Neural crest cell (in vitro differentiated cells): ENCODE data around the gene ASIC2. TPM values are rescaled to one million over a fixed set of nuclear protein-coding genes. Genes with fewer than 3 reads are reported as not detected.

Experiments used
- DNase-seq: peaks from one replicate; pipeline ENCODE4 v3.0.0; 2021; ENCODE audit warnings: low read depth, mixed read lengths, low spot score
- H3K27ac Mint-ChIP-seq: one replicate; pipeline ENCODE4 v1.8.0; 2021; ENCODE audit warnings: mild to moderate bottlenecking, mixed read lengths; ENCODE audit not compliant: unreplicated experiment
- H3K27me3 Mint-ChIP-seq: 2 replicates; pipeline ENCODE4 v1.8.0; 2021; ENCODE audit warnings: low read depth, mild to moderate bottlenecking, mixed read lengths
- H3K36me3 Mint-ChIP-seq: 2 replicates; pipeline ENCODE4 v1.8.0; 2021; ENCODE audit warnings: low read depth, mild to moderate bottlenecking, mixed read lengths
- H3K4me1 Mint-ChIP-seq: 2 replicates; pipeline ENCODE4 v1.8.0; 2021; ENCODE audit warnings: mixed read lengths
- H3K4me3 Mint-ChIP-seq: one replicate; pipeline ENCODE4 v1.8.0; 2021; ENCODE audit warnings: mild to moderate bottlenecking, mixed read lengths
- H3K9me3 Mint-ChIP-seq: 2 replicates; pipeline ENCODE4 v1.8.0; 2021; ENCODE audit warnings: mixed read lengths
- total RNA-seq: library from RNA; stranded (reverse); gene quantifications from 2 replicates; pipeline ENCODE4 v1.2.1, GENCODE V29; 2021
- TF ChIP-seq, protein P1 (sequence below): fragments of 200-600 bp; sonication (generic); conservative IDR thresholded peaks from 2 replicates; pipeline ENCODE4 v1.5.0; 2021; ENCODE audit warnings: antibody characterized with exemption, mild to moderate bottlenecking

Gene ASIC2
- total RNA-seq, 1 donor from 2014 or later = 0.12 TPM

DNA sequence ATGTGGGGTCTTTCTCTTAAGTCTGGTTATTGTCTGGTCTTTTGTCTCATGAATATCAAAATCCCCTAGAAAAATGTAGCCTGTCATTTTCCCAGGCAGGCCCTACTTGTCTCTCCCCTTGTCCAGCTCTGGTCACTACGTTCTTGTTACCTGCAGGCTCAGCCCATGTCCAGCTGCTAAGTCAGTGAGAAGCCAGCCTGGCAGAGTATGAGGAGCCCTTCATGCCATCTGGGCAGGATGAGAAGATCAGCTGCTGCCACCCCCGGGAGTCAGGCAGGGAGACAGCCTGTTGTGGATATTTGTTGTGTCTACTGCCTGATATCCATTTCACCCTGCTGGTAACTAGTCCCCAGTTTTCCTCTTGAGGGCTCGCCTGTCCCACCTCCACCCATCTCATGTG, 88.9 kb downstream of the ASIC2 start:
- DNase-seq = no peak
- H3K27me3 Mint-ChIP-seq = peaks cover 76% of the 10 kb centered on the region

DNA sequence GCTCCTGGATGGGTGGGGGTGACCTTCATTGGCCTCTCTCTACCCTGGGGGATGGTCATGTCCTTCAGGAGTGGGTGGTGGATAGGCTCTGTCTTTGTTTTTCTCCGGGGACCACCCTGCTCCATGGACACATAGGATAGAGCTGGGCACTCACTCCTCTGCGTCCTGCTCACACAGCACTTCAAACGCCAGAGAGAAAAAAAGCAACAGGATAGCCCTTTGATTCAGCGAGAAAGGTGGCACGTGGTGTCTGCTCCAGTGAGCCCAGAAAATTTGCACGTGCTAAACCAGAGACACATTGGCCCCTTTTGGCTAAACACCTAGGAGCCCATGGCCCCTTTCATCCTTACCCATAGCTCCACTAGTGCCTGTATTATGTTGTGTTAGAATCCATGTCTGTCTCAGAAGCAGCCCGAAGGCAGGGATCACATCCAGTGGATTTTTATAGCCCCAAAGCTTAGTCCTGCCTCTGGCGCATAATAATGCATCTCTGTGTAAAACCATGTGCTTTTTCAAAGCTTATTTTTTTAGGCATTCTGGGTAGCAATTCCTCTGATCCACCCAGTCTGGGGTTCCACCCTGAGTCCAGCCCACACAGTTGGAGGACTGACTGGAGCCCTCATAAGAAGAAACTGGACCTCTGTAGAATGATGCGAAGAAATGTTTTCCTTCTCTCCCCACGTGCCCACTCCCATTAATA, 90.1 kb downstream of the ASIC2 start:
- no peaks in the 10 kb centered on the region for H3K4me1 Mint-ChIP-seq
- H3K27me3 Mint-ChIP-seq = peaks cover 77% of the 10 kb centered on the region
- TF ChIP-seq, protein P1, sequence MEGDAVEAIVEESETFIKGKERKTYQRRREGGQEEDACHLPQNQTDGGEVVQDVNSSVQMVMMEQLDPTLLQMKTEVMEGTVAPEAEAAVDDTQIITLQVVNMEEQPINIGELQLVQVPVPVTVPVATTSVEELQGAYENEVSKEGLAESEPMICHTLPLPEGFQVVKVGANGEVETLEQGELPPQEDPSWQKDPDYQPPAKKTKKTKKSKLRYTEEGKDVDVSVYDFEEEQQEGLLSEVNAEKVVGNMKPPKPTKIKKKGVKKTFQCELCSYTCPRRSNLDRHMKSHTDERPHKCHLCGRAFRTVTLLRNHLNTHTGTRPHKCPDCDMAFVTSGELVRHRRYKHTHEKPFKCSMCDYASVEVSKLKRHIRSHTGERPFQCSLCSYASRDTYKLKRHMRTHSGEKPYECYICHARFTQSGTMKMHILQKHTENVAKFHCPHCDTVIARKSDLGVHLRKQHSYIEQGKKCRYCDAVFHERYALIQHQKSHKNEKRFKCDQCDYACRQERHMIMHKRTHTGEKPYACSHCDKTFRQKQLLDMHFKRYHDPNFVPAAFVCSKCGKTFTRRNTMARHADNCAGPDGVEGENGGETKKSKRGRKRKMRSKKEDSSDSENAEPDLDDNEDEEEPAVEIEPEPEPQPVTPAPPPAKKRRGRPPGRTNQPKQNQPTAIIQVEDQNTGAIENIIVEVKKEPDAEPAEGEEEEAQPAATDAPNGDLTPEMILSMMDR = no peak
- peak overlapping the region; percentile 16 for H3K27ac Mint-ChIP-seq
- H3K9me3 Mint-ChIP-seq = no peaks in the 10 kb centered on the region
- H3K4me3 Mint-ChIP-seq = no peak overlapping the region
- H3K36me3 Mint-ChIP-seq = no peaks in the 10 kb centered on the region
- no peak for DNase-seq

More for the DNA sequence above, 88.9 kb downstream of the ASIC2 start:
- Mint-ChIP-seq H3K4me1 (no peaks in the 10 kb centered on the region), H3K27ac (no peak overlapping the region), H3K4me3 (no peak overlapping the region), H3K9me3 (no peaks in the 10 kb centered on the region), H3K36me3 (no peaks in the 10 kb centered on the region)
- TF ChIP-seq, protein P1 = no peak

DNA sequence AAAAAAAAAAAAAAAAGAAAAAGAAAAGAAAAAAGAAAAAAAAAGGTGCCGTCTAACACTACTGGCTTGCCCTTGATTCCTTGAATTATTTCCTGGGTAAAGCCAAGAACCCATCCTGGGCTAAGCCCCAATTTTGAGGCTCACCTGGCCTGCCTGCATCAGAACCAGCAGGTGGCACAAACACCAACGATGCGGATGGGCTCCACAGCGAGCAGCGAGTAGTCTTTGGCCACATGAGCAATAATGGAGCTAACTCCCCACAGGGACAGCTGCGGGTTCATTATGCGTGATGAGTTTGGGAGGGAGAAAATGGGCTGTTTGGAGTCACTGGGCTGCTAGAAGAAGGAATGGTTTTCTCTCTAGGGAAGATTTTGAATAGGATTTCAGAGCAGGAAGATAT, 91.1 kb downstream of the ASIC2 start:
- Mint-ChIP-seq H3K27ac (no peak overlapping the region), H3K9me3 (no peaks in the 10 kb centered on the region), H3K36me3 (no peaks in the 10 kb centered on the region), H3K27me3 (peaks cover 68% of the 10 kb centered on the region), H3K4me1 (no peaks in the 10 kb centered on the region), H3K4me3 (no peak overlapping the region)
- no peak for DNase-seq
- TF ChIP-seq, protein P1 = no peak

DNA sequence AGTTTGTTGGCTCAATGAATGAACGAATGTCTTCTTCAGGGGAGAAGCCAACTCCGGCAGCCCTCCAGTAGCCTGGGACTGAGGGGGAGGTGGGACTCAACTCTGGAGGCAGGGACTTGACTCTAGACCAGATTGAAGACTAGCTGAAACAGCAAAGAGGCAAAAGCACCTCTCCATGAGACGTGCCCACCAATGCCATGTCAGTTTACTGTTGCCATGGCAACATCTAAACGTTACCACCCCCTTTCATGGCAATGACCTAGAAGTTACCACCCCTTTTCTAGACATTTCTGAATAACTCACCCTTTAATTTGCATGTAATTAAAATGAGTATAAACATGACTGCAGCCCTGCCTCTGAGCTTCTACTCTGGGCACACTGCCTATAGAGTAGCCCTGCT, 91.8 kb downstream of the ASIC2 start:
- no peak for DNase-seq

DNA sequence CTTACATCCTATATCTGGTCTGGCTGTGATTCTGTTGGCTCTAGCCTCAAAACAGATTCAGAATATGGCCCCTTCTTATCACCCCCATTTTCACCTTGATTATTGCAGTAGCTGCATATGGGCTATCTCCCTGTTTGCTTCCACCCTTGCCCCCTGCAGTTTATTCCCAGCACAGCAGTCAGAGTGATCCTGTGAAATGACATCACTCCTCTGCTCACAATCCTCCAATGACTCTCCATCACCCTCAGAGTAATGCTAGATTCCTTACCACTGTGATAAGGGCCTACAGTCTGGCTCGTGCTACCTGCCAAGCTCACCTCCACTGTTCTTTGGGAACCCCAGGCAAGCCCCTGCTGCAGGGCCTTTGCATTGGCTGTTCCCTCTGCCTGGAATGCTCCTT, 92.5 kb downstream of the ASIC2 start:
- Mint-ChIP-seq H3K9me3 (no peaks in the 10 kb centered on the region), H3K36me3 (no peaks in the 10 kb centered on the region), H3K4me3 (no peak overlapping the region), H3K27ac (no peak overlapping the region), H3K27me3 (peaks cover 71% of the 10 kb centered on the region), H3K4me1 (no peaks in the 10 kb centered on the region)
- no peak for DNase-seq
- TF ChIP-seq, protein P1 = peak; percentile 22

More for the DNA sequence above, 91.8 kb downstream of the ASIC2 start:
- no peaks in the 10 kb centered on the region for H3K36me3 Mint-ChIP-seq
- no peaks in the 10 kb centered on the region for H3K4me1 Mint-ChIP-seq
- no peak overlapping the region for H3K4me3 Mint-ChIP-seq
- peaks cover 69% of the 10 kb centered on the region for H3K27me3 Mint-ChIP-seq
- H3K27ac Mint-ChIP-seq = no peak overlapping the region
- TF ChIP-seq, protein P1 = no peak
- no peaks in the 10 kb centered on the region for H3K9me3 Mint-ChIP-seq
